GM10266 (cell line): ENCODE data around the gene CPVL.

ENCODE experiments used
- DNase-seq: peaks from one replicate; pipeline ENCODE4 v3.0.0; 2012; ENCODE audit errors: extremely low spot score
- TF ChIP-seq, protein P1 (sequence below): IDR thresholded peaks from 2 replicates; pipeline ENCODE4 v1.5.1; 2012; ENCODE audit warnings: mild to moderate bottlenecking, low read depth; ENCODE audit not compliant: control insufficient read depth, insufficient read depth; ENCODE audit errors: missing control alignments

CPVL gene

DNA sequence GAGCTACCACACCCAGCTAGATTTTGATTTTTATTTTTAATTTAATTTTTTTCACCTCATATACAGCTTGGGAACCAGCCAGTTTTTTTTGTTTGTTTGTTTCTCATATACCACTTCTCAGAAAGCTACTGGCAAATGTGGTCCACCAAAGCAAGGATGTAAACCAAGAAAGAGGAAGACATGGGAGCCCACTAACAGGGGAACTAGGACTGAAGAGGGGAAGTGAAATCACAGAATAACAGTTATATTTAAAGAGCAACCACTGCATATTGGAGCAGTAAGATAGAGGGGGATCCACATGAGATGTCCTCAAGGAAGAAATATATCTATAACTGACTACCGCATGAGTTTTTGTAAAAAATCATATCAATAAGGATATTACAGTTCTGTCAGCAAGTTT is 10.5 kb downstream of the CPVL start:
- TF ChIP-seq, protein P1, sequence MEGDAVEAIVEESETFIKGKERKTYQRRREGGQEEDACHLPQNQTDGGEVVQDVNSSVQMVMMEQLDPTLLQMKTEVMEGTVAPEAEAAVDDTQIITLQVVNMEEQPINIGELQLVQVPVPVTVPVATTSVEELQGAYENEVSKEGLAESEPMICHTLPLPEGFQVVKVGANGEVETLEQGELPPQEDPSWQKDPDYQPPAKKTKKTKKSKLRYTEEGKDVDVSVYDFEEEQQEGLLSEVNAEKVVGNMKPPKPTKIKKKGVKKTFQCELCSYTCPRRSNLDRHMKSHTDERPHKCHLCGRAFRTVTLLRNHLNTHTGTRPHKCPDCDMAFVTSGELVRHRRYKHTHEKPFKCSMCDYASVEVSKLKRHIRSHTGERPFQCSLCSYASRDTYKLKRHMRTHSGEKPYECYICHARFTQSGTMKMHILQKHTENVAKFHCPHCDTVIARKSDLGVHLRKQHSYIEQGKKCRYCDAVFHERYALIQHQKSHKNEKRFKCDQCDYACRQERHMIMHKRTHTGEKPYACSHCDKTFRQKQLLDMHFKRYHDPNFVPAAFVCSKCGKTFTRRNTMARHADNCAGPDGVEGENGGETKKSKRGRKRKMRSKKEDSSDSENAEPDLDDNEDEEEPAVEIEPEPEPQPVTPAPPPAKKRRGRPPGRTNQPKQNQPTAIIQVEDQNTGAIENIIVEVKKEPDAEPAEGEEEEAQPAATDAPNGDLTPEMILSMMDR = no peak
- DNase-seq = no peak

GRCh38 chr7:29132980-29133379 is 13.4 kb downstream of the CPVL start:
- TF ChIP-seq, protein P1 = no peak
- no peak for DNase-seq

DNA sequence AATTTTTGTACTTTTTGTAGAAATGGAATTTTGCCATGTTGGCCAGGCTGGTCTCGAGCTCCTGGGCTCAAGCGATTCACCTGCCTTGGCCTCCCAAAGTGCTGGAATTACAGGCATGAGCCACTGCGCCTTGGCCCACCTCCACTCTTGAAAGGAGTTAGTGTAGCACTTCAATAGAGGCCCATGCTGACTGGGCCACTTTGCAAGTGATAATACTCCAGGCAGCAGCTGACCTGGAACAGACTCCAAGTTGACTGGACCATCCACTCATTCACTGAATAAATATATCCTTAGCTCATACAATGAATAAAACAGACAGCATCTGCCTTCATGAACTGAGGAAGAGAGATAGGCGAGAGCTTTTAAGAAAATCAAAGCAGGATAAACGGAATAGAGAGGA is 14.7 kb downstream of the CPVL start:
- DNase-seq = no peak
- TF ChIP-seq, protein P1 = no peak

DNA sequence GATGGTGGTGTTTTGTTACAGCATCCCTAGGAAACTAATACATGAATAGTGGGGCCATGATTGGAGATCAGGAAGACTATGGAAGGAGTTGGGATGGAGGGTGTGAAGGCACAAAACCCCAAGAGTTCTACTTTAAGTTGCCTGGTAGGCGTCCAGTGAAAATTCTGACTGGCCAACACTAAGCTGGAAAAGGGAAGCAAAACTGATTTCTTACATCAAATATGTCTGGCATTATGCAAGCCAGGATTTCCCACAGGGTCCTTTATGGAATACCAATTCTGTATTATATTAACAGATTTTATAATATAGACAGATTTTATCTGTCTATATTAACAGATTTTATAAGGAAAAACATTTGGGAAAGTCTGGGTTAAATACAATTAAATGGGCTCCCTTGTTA is 16.2 kb downstream of the CPVL start:
- TF ChIP-seq, protein P1 = no peak
- no peak for DNase-seq

GRCh38 chr7:29127527-29127926 is 18.8 kb downstream of the CPVL start:
- no peak for DNase-seq

GRCh38 chr7:29126804-29127203 is 19.5 kb downstream of the CPVL start:
- TF ChIP-seq, protein P1 = no peak
- DNase-seq = no peak

More at GRCh38 chr7:29127527-29127926, 18.8 kb downstream of the CPVL start:
- TF ChIP-seq, protein P1 = no peak

DNA sequence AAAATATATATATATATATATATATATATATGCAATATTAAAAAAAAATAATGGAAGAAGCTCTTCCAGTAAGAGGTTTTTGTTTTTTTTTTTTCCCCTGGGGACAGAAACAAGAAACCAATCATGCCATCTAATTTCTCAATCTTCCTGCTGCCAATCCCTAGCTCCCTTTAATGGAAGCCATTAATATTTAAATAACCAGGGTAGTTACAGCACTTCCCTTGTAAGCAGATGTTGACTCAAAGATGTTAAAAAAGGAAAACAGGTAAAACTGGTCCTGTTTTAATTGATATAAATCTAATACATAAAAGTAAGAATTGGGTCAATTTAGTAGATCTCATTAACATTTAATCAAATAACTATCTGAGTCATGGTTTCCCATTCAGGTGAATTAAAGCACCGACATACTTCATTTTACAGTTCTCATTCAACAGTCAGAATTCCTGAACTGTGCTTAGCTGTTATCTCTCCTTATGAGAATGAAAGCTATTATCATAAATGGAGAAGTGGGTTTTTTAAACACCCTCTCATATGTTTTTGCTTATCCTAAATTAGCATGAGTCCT is 22.6 kb downstream of the CPVL start:
- TF ChIP-seq, protein P1 = no peak
- no peak for DNase-seq
